Activated CD8-positive, alpha-beta memory T cell treated with anti-CD3 and anti-CD28 coated beads for 1 hour (primary cell): ENCODE data around the gene CLMN.

Experiments used
- DNase-seq, 2 donors: peaks; one replicate each; pipeline ENCODE4 v3.0.0-alpha.2; 2020; ENCODE audit warnings: low read depth in 1 of 2; ENCODE audit errors: extremely low read depth in 1 of 2

Gene CLMN

DNA sequence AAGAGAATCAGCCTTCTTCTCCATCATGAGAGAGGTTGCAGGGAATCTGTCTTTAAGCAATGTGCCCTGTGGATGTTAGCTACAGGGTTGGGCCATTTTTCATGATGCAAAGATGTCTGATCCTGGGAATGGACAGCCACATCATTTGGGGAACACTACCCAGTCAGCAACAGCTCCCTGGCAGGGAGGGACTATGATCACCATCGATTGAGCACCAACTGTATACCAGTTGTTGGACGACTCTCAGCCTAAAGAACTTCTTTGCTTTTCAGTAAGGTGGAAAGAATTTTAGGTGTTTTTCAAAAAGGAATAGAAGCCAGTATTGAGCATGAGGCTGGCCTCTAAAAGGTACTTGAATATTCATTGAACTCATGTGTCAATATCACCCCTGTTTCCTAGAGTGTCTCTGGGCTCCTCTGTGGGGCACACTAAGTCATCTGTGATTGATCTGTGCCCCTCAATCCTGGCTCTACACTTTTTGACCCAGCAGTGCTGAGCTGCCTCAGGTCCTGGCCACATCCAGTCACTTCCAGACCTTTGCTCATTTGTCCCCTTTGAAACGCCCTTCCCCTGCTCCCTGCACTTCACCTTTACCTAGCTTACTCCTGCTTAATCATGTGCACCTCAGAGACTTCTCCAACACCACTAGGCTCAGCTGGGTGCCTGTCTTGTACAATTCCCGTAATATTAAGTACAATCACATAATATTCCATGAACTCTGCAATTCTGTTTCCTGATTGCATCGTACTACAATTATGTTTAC lies 2.2 kb upstream of the CLMN start:
- no peak for DNase-seq

DNA sequence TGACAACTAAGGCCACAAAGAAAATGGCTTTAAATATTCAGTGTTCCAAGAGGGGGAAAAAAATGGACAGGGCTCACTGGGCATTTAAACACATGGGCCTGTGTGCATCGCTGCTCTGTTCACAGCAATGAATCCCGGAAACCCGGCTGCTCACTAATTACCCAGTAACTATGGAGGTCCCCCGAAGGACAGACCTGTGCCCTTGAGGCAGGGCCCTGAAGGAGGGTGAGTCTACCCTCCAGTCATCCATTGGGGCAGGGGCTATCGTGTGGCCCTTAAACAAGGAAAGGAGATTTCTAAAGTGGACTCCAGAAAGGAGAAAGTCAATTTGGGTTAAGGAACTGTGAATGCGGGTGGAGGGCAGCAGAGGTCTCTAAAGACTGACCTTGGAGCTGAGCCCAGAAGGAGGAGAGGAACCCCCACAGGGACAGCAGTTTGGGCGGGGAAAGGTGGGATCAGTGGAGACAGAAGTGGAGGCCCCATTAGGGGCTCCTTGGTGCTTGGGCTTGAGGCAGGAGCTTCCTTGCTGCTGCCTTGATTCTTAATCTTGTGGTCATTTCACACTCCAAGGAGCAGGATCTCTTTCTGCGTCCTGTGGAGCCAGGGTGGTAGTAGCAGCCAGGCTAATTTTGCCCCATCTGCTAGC lies 1.4 kb upstream of the CLMN start:
- no peak for DNase-seq

DNA sequence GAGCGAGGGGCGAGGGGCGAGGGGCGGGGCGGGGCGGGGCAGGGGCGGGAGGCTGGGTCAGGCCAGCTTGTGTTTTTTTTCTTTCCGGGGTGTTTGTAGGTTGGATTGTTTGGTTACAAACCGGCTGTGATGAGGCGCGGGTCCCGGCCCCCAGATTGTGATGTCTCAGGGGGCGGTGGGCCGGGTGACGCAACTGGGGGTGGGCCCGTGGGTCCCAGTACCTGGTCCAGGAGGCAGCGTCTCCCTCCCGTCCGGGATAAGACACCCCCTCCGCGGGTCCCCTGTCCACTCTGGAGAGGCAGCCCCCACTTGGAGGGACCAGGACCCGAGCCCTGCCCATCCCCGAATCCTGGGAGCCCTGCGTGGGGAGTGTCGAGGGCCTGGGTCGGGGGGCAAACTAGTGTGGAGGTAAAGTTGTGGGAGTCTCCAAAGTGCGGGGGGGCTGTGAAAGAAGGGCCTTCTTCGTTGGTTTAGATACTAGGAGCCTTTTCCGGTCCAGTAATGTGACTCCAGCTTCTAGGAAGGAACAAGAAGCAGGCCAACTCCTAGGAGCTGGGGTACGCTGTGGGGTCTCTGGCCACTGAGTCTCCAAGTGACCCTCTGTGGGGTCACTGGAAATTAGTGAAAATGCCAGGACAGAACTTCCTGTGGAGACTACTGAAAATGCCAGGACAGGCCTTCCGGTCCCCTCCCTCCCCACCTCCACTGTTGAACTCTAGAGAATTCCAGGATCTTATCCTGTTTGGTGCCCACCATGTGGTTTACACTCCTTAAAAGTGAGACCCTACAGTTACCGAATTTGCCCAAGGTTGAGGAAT lies 579 bp upstream of the CLMN start:
- no peak for DNase-seq

DNA sequence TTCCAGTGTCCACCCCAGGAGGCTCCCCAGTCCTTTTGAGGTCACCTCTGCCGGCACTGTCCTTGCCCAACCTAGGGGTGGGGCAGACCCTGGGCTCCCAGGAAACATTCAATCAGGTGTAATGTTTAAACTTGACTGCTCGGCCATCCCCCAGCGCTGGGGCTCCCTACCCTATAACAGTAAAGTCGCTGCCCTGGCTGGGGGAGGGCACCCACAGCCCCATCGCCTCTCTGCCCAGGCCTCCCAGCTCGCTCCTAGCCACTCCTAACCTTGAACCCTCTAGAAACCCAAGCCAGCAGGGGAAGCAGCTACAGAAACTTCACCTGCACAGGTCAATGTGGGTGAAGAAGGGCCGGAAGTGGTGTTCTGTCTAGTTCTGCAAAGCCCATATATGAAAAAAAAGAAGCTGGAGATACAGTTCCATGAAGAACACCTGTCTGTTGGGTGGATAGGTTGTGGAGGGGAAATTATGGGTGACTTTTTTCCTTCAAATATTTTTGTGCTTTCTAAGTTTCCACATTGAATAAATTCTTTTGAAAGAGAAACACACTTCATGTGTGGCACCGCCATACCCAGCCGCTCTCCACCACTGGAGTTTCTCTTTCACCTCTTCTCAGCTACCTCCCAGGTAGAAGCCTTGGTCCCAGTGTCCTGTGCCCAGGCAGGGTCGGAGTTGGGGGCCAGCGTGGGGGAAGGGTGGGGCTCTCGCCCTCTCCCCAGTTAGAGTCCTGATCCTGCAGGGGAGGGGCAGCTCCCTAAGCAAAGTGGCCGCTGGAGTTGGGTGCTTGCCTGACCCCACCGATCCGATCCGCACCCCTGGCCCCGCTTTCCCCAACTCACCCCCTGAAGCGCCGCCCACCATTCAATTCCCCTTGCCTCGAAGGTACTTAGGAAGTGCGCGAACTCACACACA lies 1.1 kb downstream of the CLMN start:
- DNase-seq, result no peak

DNA sequence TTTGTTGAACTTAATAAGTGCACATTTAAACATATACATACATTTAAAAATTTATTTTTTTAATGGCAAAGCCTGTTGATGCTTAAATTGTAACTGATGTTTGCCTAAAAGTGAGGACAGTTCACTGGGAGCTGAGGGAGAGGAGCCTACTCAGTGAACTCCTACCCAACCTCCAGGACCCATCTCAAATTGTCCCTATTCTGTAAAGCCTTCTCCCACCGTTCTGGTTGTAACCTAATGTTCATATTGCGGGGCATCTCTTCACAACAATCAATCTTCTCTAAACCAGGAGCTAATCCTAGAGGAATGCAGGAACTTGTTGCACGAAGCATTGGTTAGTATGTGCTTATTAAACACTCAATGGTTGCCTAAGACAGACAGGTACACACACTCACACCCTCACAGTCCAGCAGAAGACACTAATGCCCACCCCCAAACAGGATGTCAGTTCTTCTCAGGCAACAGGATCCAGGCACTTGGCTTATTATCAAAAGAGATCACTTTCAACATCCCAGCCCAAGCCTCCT lies 1.8 kb downstream of the CLMN start:
- DNase-seq, result no peak

DNA sequence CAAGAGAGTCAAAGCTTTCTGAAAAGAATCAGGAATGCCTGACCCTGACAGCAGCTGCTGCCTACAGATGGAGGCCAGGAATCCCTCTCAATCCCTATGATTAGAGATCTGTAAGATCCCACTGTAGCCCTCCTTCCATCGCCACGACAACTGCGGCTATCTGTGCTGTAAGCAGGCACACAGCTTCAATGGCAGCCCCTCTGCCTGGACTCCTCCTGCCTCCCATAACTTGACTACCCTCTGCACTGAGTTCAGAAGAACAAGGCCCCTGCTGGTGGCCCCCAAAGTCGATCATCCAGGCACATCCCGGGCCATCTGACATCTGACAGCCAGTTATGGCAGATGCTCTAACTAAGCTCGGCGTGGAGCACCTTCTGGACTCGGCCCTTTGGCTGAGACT lies 2.9 kb downstream of the CLMN start:
- no peak for DNase-seq

DNA sequence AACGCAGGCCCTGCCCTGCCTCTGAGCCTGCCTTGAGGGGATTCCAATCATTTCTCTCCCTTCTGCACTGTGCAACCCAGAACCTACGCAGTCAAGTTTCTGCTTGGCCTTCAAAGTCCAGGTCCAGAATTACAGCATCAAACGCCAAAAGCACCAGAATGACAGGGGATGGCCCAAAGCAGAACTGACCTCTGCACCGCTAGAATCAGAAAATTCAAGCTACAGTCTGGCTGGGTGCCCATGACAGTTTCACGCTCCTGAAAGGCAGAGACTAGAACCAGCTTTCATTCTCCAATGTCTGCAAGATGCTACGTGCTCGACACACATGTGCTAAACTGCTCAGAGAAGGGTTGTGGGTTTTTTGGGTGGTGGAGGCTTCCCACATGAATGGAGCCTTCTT lies 4.1 kb downstream of the CLMN start:
- DNase-seq, result no peak

DNA sequence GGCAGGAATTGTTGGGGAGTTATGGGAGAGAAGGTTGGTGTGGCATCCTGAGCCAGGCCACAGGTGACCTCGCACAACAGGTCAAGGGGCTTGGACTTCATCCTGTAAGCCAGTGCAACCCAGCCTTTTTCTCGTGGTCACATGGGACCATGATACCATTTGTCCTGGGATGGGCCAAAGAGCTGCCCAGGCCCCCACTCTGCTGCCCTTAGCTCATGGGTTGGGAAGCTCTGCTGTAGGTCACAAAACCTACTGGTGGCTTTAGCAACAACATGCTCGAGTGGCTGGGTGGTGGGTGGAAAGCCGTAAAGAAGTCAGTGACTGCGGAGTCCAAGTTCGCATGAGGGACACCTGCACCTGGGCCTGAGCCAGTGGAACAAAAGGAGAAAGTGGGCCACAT lies 4.6 kb downstream of the CLMN start:
- no peak for DNase-seq

DNA sequence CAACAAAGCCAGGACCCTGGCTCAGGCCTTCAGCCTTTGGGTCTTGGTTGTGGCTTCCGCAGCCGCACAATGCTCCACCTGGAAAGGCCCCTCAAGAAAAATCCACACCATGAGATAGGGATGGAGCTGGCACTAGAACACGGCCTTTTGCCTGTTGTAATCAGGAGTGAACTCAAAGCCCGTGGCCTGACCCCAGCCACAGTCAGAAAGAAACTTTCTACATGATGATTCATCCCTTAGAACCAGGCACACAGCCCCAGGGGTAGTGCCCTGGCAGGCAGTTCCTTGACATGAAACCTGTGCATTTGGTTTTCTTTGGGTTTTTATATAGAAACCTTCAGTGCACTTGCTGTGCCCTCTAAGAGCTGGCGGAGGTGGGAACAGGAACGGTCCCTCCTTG lies 5.1 kb downstream of the CLMN start:
- DNase-seq, result no peak

DNA sequence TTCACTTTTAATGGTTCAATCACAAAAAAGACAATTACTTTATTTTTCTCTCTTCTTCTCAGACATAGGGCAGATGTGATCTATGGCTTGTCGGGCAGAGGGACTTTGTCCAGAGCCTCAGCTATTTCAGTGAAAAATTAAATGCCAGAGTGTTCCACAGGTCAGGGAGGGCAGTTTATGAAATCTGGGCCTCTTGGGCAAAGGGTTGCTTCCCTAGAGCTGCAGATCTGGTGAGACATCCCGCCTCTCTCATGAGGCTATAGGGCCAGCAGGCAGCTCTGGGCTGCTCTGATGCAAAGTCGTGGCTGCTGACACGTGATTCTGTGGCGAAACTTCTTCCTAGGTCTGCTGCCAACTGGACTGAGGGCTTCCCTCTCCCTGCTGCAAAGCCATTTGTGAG lies 6.0 kb downstream of the CLMN start:
- no peak for DNase-seq

DNA sequence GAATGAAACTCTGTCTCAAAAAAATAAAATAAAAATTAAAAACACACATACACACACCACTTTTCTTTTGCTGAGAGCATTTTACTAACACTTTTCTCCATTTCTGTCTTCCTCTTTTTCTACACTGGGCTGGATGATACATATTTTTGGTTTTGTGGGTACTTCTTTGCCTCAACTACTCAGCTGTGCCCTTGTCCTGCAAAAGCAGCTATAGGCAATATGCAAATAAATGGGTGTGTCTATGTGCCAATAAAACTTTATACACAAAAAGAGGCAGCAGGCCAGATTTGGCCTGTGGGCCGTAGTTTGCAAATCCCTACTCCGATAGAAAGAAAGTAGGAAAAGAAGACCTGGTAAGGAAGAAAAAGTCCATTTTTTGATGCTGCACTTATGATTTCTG lies 6.5 kb downstream of the CLMN start:
- no peak for DNase-seq

DNA sequence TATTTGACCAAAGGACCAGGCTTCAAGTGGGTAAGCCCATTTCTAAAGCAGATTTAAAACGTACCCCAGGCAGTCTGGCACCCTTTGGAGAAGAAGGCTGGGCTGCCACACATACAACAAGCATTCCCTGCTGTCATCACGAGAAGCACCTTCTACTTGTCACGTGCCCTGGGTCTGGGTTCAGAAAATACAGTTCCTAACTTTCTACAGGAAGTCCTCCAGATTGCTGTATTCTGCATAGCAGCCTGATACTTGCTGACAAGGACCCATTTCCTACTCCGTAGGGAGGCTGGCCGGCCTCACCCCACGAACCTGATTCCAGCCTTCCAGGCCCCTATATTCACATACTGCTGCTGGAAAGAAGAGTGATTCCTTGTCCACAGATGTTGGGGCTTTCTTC lies 7.4 kb downstream of the CLMN start:
- DNase-seq, result no peak

DNA sequence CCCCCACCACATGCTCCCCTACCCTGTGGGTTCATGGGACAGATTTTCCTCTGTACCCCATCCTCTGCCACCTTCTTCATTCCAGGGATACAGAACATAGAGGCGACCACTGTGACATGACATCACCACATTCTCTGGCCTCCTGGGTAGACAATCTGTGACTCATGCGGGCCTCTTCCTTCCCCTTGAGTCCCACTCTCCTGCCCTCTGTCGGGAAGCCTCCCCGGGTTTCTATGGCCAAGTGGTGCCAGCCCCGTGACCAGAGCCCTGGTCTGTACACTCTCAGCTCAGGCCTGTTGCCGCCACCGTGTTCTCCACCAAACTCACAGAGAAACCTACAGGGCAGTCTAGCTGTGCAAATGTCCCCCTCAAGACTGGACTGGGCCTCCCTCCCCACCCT lies 8.0 kb downstream of the CLMN start:
- DNase-seq, result no peak

DNA sequence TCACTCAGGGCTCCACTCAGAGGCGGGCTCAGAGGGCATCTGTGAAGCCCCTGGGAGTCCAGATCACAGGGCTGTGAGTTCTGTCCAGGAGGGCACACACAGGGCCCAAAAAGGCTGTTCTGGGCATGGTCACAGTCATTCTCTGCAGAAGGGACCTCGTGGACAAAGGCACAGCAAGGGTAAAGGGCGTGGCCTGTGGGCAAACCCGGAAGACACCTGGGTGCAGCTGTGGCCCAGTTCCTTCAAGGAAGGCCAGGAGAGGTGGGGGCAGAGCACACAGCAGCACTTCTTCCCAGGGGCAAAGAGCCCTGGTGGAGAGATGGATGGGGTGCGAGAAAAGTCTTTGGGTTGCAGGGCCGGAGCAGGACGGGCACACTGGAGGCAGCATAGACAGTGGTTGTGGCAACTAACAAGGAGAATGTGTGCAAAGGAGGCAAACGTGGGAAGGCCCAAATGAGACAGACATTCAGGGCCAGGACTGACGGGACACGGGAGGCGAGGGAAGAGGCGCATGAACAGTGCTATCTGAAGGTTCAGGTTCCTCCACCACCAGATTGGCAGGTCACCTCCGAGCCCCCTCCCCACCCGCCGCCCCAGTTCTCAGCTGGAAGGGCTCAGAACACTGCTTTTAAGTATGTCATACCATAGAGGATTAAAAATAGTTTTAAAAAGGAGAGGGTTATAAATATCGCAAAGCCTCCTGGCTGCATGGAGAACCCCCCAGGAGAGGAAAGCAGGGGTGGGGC lies 8.9 kb downstream of the CLMN start:
- DNase-seq, result no peak

DNA sequence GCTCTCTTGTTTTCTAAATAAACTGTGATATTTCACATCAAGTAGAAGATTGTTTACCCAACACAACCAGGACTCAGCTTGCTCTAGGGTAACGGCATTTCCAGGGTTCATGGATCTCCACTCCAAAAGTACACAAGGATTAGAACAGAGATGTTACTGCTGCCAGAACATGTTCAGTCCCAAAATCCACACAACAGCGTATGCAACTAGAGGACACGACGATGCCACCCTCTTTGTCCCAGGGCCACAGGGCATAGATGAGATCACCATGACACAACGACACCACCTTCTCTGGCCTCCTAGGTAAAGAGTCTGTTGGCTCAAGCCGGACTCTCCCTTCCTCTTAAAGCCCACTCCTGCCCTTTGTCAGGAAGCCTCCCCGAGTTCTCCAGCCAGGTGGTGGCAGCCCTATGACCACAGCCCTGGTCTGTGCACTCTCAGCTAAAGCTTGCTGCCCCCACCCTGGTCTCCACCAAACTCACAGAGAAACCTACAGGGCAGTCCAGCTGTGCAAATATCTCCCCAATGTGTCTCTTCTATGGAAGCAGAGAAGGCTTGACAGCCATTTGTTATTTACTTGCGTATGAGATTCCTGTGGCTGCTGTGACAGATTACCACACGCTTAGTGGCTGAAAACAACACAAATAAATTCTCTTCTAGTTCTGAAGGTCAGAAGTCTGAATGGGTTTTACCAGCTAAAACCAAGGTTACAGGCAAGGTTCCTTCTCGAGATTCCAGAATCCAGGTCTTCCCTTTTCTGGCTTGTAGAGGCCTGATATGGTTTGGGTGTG lies 10.3 kb downstream of the CLMN start:
- DNase-seq, result no peak

DNA sequence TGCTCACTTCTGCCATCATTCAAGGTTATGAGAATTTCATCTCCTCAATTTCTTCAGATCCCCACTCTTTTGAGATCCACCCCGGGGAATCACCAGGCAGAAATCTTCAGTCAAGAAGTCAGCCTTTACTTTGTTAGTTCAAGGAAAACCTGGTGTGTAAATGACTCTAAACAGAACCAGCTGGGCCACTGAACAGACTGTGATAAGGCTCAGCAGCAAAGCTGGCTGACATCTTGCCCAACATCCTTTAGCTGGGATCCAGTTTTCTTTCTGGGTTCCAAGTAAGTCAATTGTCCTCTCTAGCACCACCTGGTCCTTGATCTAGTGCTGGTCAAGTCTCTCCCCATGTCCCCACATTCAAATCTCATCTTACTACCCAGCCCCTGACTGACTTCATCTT lies 11.6 kb downstream of the CLMN start:
- no peak for DNase-seq

DNA sequence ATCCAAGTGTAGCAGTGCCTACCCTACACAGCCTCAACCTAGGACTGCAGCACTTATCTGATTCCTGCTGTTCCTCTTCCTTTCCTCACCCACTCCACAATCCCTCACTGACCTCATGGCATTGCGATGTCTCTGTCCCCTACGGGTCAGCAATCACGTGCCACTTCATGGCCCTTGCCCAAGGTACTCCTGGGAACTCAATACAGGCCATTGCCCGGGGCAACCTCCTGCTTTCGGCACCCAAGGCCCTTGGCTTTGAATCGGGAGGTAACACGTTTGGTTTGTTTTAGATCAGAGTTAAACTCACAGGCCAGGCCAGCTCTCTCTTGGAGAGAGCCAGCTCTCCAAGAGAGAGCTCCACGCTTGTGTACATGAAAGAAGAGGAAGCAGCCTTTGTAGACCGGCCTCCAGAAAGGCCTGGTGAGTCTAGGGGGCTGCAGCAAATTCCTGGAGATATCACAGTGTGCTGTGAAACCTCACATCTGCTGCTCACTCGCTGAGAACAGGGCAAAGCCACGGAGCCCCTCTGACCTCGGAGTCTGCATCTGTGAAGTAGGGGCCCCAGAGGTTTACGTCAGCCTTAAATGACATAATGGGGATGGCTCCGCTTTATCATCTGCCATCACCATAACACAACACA lies 12.2 kb downstream of the CLMN start:
- DNase-seq, result no peak

DNA sequence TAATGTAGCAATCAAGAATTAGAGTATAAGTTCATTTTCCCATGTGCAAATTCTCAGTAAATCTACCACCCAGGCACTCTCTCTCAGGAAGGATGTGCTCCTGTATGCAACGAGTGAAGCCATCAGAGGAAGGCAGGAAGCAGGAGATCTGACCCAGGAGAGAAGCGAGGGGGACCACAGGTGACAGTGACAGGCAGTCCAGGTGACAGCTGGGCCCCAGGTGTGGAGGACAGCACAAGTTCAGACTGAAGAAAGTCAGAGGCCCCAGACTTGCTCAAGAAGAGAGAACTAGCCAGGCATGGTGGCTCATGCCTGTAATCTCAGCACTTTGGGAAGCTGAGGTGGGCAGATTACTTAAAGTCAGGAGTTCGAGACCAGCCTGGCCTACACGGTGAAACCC lies 13.8 kb downstream of the CLMN start:
- DNase-seq, result no peak

DNA sequence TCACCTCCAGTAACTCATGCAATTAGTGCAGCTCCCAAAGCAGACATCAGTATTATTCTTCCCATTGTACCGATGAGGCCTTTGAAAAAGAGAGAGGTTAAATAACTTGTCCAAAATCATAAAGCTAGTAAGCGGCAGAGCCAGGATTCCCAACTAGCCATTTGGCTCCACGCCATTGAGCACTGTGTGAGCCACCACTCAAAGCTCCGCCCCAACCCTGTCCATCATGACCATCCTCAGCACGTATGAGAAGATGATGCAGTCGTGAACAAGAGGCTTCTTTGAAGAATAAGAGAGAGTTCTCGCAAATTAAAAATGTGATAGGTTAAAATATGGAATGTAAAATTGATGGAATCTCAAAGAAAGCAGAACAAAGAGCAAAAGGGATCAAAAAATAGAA lies 14.6 kb downstream of the CLMN start:
- DNase-seq, result no peak
